Measurements from ENCODE around the gene CGB8.
"Not testable (repeated sequence)": the region's sequence is repeated elsewhere in the genome, so short reads cannot be mapped to it uniquely, and the experiment has no call there.

GRCh38 chr19:49028686-49029085 is 20.2 kb downstream of the CGB8 start:
- not testable (repeated sequence) for TF ChIP-seq CTCF (conservative IDR thresholded peaks at IDR 0.05 in 1 of 2, IDR thresholded peaks at IDR 0.05 in 1 of 2; ENCODE audit: low read depth in 1 of 2, low read length in 2 of 2); EZH2 (IDR thresholded peaks at IDR 0.05; ENCODE audit: low read length, missing control alignments)

Data from fibroblast of lung (primary cell).